NCI-H2196 treated with DMSO at 0.1 percent for 48 hours (cell line): ENCODE results near the gene SYT9.

Experiments used
- DNase-seq: peaks from one replicate; lab custom pipeline; 2025; ENCODE audit not compliant: unreplicated experiment; lab: John Stamatoyannopoulos, UW

The SYT9 gene

DNA sequence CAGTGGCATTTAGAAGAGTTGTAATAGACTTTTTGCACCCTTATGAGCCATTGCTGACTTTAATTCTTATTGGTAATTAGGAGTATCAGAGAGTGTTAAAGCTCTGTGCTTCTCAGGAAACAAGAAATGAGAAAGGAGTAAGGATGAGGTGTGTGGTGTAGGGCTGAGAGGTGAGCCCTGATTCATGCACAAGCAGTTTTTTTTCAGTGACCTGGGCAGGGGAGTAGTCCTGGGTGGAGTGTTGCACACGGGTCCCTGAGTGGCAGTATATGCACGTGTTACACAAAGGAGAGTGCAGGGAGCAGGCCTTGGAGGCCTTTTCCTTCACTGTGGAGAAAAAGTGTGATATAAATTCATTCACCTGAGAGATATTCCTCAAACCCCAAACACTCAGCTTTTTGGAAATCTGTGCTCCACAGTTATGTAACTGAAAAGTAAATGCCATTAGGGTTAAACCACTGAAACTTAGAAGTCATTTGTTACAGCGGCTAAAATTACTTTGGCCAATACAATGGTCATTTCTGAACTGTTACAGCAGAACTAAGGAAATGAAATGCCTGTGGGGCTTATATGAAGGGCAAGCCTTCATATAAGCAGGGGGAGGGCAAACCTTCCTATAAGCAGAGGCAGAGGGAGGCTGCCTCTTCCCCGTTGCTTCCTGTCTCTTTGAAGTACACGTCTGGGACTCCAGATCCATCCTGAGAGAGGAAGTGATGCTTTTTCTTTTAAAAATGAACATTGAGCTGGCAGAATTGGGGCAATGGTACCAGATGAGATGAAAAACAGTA lies 171.0 kb downstream of the SYT9 start:
- no peak for DNase-seq

DNA sequence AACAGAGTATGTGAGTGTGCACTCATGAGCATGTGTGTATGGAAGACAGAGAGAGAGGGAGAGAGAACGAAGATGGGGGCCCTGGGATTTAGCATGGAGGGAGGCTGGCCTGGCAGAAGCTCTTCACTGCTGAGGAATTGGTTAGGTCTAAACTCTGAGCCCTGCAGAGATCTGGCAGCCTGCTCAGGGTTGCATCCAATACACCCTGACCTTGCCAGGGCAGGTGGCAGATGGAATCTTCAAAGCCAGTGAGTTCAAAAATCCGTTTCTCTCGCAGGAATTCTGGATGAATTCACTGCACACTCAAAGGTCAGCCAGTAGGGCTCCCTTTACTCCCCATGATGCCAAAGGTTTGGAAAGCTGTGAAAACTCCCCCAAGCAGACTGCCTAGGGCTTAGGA lies 172.2 kb downstream of the SYT9 start:
- no peak for DNase-seq

DNA sequence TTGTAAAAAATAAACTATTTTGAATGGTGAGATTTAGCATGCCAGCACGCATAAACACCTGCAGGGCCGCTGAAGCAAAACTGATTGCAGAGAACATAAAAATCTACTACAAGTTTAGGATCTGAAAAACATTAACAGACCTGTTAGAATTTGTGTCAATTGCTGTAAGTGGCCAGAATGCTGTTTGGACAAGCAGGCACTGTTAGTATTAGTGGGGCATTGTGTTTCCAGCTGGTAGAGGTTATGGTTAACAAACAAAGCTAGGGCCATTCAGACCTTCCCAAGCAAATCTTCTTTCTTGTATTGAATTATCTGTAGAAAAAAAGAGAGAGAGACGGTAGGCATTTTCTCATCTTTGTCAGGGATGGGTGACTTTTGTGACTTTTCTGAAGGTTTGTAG lies 176.0 kb downstream of the SYT9 start:
- no peak for DNase-seq

DNA sequence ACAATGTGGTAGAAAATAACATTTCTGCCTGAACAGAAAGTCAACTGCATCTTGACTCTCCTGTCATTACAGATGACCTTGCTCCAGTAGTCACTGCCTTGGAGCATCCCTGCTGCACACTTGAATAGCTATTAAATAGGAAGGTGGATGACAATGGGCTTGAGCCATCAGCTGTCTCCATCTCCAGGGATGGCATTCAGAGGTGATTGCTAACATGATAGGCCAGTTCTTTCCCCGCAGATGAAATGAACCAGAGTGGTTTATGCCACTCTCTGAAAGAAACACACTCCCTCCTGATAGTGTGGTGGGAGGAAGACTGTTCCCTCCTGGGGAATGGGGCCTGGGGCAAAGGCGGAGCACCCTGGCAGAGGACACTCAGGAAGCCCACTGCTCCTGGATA lies 176.5 kb downstream of the SYT9 start:
- DNase-seq, result no peak

DNA sequence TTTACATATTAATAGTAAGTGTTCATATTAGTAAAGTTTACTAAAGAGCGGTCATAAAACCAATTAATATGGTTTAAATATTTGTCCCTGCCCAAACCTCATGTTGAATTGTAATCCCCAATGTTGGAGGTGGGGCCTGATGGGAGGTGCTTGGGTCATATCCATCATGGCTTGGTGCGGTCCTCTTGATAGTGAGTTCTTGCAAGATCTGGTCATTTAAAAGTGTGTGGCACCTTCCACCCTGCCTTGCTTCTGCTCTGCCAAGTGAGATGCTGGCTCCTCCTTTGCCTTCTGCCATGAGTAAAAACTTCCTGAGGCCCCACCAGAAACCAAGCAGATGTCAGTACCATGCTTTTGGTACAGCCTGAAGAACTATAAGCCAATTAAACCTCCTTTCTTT lies 178.8 kb downstream of the SYT9 start:
- no peak for DNase-seq

DNA sequence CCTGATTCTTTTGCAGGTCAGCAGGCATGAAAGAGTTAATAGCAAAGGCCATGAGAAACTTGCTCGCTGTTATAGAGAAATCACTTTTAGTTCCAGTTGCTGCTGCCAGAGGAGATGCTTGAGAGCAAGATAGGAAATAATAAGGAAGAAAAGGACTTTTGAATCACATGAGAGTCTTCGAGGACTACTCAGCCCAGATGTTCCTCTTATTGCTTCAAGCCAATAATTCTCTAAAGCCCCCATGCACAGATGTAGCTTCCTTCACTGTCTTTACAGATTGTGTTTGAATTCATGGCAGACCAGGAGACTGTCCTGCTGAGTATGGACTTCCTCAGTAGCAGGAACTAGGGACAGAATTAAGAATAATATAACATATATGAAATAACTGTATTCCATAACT lies 183.5 kb downstream of the SYT9 start:
- no peak for DNase-seq

DNA sequence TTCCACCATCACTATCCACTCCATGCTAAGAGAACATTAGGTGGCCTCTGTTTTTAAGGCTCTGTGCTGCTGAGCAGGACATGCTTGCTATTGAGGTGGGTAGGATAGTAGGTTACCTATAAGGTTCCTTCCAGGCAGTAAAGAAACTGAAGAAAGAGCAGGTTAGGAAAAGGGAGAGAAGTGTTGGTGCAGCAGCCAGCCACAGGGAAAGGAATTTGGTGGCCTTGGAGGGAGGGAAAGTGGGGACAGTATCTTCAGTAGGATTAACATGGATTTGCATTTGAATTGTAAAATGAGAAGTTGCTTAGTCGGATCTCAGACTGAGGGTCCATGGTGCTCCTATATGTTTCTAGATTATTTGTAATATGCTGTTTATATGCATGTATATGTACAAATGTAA lies 184.4 kb downstream of the SYT9 start:
- DNase-seq, result no peak

DNA sequence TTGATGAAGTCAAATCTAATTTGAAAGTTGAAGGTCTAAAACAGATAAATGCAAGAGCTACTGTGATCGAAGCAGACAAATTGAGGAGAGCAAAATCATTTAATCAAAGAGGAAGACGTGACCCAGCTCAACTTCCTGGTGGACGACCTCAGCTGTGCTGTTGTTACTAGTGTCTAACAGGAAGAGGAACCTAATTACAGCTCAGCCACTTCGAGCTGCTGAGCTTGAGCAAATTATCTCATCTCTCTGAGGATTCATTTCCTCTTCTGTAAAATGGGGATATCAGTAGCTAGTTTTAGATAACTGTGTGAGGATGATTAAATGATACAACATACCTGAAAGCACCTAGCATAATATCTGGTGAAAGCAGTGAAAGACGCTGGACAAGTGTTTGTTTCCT lies 185.0 kb downstream of the SYT9 start:
- no peak for DNase-seq

DNA sequence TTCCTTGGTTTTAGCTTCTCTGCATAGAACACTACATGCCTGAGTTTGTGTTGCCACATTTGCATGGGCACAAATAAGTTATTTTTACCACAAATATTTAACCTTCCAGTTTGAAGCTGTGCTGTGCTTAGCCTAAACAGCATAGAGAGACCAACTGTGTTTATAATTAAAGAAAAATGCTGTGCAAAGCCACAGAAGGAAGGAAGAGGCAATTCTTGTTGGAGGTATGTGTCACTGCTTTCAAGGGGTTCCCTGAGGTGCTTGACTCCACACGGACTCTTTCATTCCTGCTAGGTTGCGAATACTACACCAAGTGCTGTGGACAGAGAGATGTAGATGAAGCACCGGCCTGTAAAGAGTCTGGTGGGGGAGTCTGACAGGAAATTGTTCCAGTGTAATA lies 186.0 kb downstream of the SYT9 start:
- DNase-seq, result no peak

DNA sequence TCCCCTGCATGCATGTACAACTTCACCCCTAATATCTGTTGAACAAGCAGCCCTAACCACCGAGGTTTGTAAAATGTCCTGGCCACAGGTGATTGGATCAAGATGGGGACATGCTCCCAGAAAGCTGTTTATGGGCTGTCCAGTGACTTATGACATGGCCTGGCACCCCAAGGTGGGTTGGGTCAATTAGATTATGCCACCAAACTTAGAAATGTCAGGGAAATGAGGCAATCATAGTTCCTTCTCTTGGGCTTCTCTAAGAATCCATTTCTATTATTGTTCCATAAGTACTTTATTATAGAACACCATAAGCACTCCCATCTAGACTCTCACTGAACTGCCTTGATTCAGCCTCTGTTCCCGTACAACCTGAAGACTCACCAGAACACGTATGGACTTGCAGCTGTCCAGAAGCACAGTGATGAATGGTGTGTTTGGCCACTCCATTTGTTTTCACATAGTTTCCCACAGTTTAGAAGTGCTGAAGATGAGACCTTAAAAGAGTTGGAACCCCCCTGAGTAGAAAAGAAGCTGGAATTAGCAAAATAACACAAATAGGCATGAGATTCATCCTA lies 188.1 kb downstream of the SYT9 start:
- DNase-seq, result no peak

DNA sequence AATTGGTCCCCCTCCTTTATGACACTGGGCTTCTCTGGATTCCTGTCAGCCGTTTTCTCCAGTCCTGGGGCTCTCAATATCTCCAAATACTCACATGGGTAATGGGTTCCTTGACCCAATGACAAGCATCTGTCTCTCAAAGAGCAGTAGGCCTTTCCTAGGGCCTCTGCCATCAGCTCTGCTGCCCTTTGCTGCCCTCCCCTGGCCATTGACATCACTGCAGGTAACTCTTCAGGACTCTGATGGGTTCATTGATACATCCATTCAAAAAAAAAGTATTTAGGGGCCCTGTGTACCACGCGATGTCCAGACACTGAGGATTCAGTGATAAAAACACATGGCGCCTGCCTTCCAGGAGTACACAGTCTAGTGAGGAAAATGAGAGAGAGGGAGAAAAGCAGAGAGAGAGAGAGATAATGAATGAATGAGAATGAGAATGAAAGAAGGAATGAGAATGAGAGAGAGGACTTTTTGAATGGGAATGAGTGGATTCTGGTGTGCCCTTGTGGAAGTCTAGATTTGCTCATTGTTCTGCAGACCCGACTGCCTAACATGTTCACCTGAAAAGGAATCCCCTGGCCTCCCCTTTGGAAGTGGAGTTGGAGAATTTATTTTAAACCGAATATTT lies 191.0 kb downstream of the SYT9 start:
- no peak for DNase-seq

DNA sequence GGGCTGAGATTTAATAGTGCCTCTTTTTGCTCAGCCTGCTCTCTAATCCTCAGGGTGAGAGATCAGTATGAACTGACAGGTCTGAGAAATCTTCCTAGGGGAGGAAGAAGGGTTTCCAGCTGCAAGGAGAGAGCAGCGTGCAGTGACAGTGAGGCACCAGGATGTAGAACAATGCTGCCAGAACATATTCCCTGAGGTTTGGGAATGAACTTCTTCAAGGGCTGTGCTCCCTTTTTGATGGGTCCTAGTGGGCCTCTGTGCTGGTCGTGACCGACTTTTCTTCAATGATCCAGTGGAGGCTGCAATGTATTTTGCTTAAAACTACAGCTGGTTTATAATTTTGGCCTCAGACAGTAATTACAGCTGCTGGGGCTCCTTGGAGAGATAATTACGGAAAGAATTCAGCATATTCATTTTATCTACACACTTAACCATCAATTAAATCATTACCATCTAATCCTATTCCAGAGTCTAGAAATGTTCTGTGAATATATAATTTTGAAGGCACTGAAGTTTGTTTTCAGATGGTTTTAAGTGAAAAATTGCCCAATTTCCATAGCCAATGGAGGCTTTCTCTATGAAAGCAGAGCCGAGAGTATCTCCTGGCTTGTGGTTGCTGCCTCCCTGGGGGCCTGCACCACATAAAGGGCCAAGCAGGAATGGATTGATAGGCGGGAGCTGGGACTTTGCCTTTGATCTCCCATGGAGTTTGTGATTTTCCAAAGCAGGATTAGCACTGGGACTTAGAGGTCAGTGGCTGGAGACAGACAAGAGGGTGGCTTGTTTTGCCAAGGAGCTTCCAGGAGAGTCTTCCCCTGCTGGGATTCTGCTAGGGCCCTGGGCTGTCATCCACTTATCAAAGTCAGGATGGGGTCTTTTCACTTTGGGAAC lies 192.6 kb downstream of the SYT9 start:
- no peak for DNase-seq

DNA sequence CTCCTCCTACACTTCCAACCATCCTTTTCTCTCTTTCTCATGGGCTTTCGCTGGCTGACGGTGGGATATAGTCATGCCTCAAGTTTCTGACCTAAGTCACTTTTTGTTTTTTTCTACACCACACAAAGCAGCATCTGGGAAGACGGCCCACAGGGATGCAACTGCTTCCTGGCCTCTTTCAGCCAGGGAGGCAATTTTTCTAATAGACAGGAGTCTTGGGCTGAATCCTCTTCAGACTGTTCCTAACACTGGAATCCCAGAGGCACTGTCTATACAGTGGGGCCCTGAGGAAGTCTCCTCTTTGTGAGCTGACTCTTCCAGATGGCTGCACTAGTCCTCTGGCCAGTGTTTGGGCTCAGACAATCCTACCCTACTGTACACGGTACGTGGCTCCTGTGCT lies 193.9 kb downstream of the SYT9 start:
- DNase-seq, result no peak

DNA sequence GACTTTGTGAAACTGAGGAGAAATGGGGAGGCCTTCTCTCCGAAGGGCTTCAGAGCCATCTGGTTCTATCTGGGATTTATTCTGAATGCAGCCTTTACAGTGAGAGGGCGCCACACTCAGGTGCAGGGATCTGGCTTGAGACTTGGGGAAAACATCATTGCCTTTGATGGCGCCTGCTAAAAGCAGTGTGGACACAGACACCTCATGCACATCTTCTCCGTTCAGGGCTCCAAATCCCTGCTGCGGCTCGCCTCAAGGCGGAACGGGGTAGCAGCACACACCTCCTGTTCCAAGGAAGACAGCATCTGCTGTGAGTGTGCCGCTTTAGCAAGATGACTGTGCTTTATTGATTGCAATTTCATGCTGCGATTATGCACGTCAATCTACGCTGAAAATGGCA lies 196.5 kb downstream of the SYT9 start:
- DNase-seq, result no peak

DNA sequence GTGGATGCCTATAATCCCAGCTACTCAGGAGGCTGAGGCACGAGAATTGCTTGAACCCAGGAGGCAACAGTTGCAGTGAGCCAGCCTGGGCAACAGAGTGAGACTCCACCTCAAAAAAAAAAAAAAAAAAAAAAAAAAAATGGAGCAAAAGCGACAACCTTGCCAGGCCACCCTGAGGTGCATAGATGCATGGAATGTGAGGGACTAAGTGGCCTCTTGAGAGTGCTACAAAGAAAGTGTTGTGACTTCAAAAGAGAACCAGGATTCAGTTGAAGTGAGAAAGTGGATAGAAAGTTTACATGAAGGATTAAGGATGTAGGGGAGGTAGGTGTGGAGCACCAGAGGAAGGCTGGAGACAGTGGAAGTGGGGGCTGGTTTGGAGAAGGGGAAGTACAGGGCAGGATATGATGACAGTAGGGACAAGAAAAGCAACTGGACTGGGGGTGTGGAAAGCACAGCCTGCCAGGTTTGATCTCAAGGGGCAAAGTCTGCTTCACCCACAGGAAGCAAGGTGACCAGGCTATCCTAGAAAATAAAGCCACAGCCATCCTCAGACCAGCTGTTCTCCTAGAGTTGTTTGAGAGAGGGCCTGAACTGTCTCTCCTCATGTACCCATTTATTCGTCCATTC lies 197.6 kb downstream of the SYT9 start:
- DNase-seq, result no peak

DNA sequence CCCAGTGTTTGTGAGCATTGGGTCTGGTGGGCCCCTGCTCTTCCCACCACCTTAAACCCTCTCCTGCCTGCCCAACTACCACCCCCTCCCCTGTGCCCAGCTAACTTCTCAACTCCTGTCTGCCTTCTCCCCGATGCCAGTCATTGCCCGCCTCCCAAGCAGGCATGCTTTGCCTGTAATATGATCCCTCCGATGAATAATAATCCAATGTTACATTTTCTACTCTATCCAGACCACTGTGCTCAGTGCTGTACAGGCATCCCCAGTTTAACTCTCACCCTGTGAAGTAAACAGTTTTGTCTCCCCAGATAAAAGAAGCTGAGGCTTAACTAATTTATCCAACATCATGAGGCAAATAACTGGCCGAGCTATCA lies 198.1 kb downstream of the SYT9 start:
- no peak for DNase-seq

DNA sequence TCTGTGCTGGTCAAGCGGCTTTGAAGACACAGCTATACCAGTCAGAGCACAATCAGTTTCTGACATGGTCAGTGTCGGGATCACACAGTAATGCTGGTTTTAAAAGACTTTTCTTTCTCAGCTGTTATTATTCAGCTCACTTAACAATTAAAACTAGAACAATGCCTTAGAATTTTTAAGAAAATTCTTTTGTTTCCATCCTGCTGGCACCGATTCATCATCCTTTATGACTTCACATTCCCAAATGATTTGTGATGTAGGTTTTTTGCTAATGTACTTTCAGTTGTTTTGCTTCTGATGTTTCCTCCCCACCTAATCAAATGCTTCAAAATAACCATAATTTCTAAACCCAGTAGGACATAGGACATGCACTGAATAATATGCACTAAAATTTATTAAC lies 199.1 kb downstream of the SYT9 start:
- DNase-seq, result no peak

DNA sequence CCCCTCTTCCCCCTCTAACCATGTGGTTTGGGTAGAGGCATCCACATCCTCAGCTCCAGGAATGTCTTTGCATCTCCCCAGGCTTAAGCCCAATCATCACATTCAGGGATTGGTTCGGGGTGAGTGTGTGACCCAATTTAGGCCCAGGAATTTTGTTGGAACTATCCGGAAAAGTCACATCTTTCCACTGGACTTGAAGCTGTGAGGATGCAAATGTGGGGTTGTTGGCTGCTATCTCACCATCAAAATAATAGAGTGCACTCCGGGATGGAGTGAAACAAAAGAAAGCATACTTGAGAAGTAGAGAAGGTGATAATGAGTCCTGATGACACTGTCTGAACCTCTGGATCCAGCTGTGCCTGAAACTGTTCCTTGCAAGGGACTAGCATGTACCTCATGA lies 199.8 kb downstream of the SYT9 start:
- DNase-seq, result no peak

DNA sequence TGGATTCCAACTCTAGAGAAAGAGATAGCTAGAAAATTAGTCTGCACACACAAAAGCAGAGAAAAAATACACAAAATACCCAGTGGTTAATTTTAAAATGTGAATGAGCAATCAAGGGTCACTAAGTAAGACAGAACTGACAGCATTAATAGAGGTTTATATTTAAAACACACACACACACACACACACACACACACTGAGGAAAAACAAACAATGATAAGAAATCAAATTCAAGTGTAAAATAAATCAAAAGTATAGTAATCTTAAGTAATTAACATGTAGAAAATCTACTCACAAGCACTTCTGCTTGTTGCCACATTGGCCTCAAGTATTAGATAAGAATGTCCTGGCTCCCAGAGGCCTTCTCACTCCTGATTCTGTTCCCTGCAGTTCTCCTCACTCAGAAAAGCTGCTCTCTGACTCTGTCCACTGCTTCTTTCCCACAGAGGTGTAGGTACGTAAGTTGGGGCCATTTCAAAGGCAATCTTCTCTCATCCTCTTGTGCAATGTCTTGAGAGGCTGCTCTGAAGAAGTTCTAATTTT lies 200.3 kb downstream of the SYT9 start:
- no peak for DNase-seq

DNA sequence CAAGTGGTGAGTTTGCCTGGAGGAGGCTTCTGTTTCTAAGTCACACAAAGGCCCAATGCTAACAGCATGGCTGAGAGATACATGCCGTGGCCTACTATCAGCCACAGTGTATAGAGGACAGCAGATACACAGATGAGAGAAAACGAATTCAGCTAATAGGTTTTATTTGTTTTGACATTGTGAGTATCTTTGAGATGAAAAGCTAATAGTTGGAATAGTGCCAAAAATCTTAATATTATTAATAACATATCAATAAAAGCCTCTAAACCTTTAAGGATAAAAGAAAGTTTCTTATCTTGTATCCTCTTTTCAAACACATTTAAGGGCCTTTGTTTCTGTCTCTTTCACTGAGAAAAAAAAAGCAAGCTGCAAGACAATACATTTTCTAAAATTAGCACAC lies 203.2 kb downstream of the SYT9 start:
- DNase-seq, result no peak

DNA sequence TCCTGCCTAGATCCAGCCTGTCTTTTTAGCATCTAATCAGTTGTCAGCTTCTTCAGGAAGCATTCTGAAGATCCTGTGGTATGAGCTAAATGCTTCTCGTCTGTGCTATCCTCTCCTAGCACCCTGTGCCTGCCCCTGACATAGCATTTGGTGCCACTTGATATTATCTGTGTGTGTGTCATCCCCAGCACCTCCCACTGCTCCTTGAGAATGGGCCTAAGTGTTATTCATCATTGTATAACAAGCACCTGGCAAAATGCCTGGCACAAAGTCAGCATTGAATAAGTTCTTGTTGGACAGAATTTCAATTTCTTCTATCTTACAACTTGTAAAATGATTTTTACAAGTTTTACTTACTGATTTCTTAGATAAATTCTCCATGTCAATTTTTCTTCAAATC lies 205.5 kb downstream of the SYT9 start:
- no peak for DNase-seq
